SK-N-MC (cell line): ENCODE data around the gene KCNK15.

Experiments
- EZH2 ChIP-seq: fragments of 200-600 bp; sonication (generic); IDR thresholded peaks from one replicate; pipeline ENCODE4 v1.6.1; 2017; ENCODE audit warnings: antibody characterized with exemption
- FOXP2 ChIP-seq: optimal IDR thresholded peaks from 2 replicates; pipeline ENCODE3; 2011; ENCODE audit warnings: mild to moderate bottlenecking, moderate library complexity; ENCODE audit not compliant: insufficient read depth; ENCODE audit errors: extremely low read length, control extremely low read depth
- POLR2AphosphoS5 ChIP-seq: IDR thresholded peaks from 2 replicates; pipeline ENCODE4 v1.6.1; 2012; ENCODE audit warnings: mild to moderate bottlenecking, low read depth, low read length, borderline replicate concordance

GRCh38 chr20:44759595-44759994 is 13.9 kb downstream of the KCNK15 start:
- TF ChIP-seq POLR2AphosphoS5, result no peak
- TF ChIP-seq FOXP2, result no peak
- no peak for TF ChIP-seq EZH2
